ENCODE data around the gene MAEA.
A peak's percentile ranks its signal among the peaks of the same experiment; 100 is the strongest.

MAEA gene

DNA sequence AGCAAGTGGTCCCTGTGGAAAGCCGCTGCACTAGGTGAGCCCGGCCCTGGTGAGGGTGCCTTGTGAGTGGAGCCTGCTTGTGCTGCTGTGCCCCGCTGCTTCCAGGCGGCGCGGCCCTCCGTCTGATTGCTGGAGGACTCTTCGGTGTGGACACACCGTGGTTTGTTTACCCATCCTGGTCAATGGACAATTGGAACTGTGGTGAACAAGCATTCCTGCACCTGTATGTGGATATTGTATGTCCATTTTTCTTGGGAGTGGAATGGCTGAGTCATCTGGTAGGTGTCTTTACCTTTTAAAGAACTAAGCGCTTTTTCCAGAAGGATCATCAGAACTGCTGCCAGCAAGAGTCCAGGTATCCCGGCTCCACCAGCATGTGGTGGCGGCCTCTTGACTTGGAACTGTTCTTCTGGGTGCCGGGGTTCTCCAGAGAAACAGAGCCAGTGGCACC, 15.6 kb downstream of the MAEA start:
- peaks cover 24% of the 10 kb centered on the region for H3K4me1 ChIP-seq (ENCODE audit: control insufficient read depth, insufficient read depth, low read length)

GRCh38 chr4:1305781-1306455, 16.2 kb downstream of the MAEA start:
- Histone ChIP-seq H3K27ac (ENCODE audit: low read length) (no peak overlapping the region), H3K9ac (ENCODE audit: low read length in 2 of 2) (no peak overlapping the region)

More for the DNA sequence above, 15.6 kb downstream of the MAEA start:
- Histone ChIP-seq H3K27ac (ENCODE audit: low read length) (no peak overlapping the region), H3K27me3 (ENCODE audit: control insufficient read depth in 1 of 2, insufficient read depth in 2 of 2, low read length in 2 of 2) (no peaks in the 10 kb centered on the region), H3K4me3 (ENCODE audit: low read length in 2 of 2) (no peak overlapping the region), H3K9ac (ENCODE audit: low read length in 2 of 2) (no peak overlapping the region), H3K36me3 (ENCODE audit: control insufficient read depth in 2 of 2, insufficient read depth in 2 of 2, low read length in 2 of 2) (peaks cover 0 to 9% of the 10 kb centered on the region in 2 donors), H3K9me3 (ENCODE audit: control insufficient read depth in 2 of 2, low read length in 2 of 2) (no peaks in the 10 kb centered on the region)

GRCh38 chr4:1307951-1308735, 18.5 kb downstream of the MAEA start:
- H3K9ac ChIP-seq (ENCODE audit: low read length in 2 of 2), result no peak overlapping the region
- H3K4me1 ChIP-seq (ENCODE audit: control insufficient read depth, insufficient read depth, low read length), result peaks cover 37% of the 10 kb centered on the region
- H3K27ac ChIP-seq (ENCODE audit: low read length), result no peak overlapping the region
- H3K9me3 ChIP-seq (ENCODE audit: control insufficient read depth in 2 of 2, low read length in 2 of 2), result no peaks in the 10 kb centered on the region
- H3K4me3 ChIP-seq (ENCODE audit: low read length in 2 of 2), result no peak overlapping the region
- H3K36me3 ChIP-seq (ENCODE audit: control insufficient read depth in 2 of 2, insufficient read depth in 2 of 2, low read length in 2 of 2), result peaks cover 4 to 9% of the 10 kb centered on the region in 2 donors
- H3K27me3 ChIP-seq (ENCODE audit: control insufficient read depth in 1 of 2, insufficient read depth in 2 of 2, low read length in 2 of 2), result no peaks in the 10 kb centered on the region

More at GRCh38 chr4:1305781-1306455, 16.2 kb downstream of the MAEA start:
- Histone ChIP-seq H3K9me3 (ENCODE audit: control insufficient read depth in 2 of 2, low read length in 2 of 2) (no peaks in the 10 kb centered on the region), H3K36me3 (ENCODE audit: control insufficient read depth in 2 of 2, insufficient read depth in 2 of 2, low read length in 2 of 2) (peaks cover 0 to 8% of the 10 kb centered on the region in 2 donors), H3K4me3 (ENCODE audit: low read length in 2 of 2) (no peak overlapping the region), H3K4me1 (ENCODE audit: control insufficient read depth, insufficient read depth, low read length) (peaks cover 29% of the 10 kb centered on the region), H3K27me3 (ENCODE audit: control insufficient read depth in 1 of 2, insufficient read depth in 2 of 2, low read length in 2 of 2) (no peaks in the 10 kb centered on the region)

GRCh38 chr4:1309261-1310010, 19.7 kb downstream of the MAEA start:
- H3K27ac ChIP-seq (ENCODE audit: low read length), result peak overlapping the region; percentile 76
- H3K9ac ChIP-seq (ENCODE audit: low read length in 2 of 2), result peak overlapping the region; percentile 62 to 71
- H3K4me3 ChIP-seq (ENCODE audit: low read length in 2 of 2), result peak overlapping the region; percentile 31 to 77
- H3K4me1 ChIP-seq (ENCODE audit: control insufficient read depth, insufficient read depth, low read length), result peaks cover 37% of the 10 kb centered on the region
- H3K36me3 ChIP-seq (ENCODE audit: control insufficient read depth in 2 of 2, insufficient read depth in 2 of 2, low read length in 2 of 2), result peaks cover 15% of the 10 kb centered on the region in 2 donors
- H3K27me3 ChIP-seq (ENCODE audit: control insufficient read depth in 1 of 2, insufficient read depth in 2 of 2, low read length in 2 of 2), result no peaks in the 10 kb centered on the region
- H3K9me3 ChIP-seq (ENCODE audit: control insufficient read depth in 2 of 2, low read length in 2 of 2), result no peaks in the 10 kb centered on the region

DNA sequence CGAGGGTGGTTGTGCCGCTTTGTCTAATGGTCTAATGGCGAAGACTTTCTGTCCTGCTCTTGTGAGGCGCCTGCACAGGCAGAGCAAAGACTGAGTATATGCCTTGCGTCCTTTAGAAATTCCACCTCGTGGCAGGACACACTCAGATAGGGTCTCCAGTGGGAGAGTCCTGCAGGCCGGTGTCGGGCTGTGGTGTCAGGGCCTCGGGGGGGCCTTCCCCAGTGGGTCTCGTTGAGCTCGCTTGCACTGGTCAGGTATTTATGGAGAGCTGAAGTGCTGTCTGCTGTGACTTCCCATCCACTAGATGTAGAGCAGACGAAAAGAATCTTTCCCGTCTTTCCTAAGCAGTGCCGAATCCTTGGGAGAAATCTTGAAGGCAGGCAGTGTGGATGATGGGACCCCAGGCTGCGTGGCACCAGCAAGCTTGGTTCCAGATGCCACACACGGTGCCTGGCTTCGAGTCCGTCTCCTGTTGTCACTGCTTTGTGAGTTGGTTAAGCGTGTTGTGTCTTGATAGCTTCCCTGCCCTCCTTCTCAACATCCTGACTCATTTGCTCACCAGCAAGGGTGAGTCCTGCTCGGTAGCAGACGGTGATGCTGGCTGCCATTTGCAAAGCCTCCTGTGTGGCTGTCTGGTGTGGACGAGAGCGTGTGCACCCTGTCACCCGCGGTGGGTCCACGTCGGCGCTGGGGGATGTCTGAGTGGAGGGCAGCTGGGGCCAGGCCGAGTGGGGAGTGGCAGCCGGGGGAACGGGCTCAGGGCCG, 20.5 kb downstream of the MAEA start:
- Histone ChIP-seq H3K4me3 (ENCODE audit: low read length in 2 of 2) (peak overlapping the region; percentile 31 to 77), H3K9ac (ENCODE audit: low read length in 2 of 2) (peak overlapping the region; percentile 62 to 71), H3K27me3 (ENCODE audit: control insufficient read depth in 1 of 2, insufficient read depth in 2 of 2, low read length in 2 of 2) (no peaks in the 10 kb centered on the region), H3K4me1 (ENCODE audit: control insufficient read depth, insufficient read depth, low read length) (peaks cover 37% of the 10 kb centered on the region), H3K27ac (ENCODE audit: low read length) (peak overlapping the region; percentile 76), H3K36me3 (ENCODE audit: control insufficient read depth in 2 of 2, insufficient read depth in 2 of 2, low read length in 2 of 2) (peaks cover 22 to 23% of the 10 kb centered on the region in 2 donors), H3K9me3 (ENCODE audit: control insufficient read depth in 2 of 2, low read length in 2 of 2) (no peaks in the 10 kb centered on the region)

GRCh38 chr4:1310796-1311631, 21.3 kb downstream of the MAEA start:
- Histone ChIP-seq H3K9me3 (ENCODE audit: control insufficient read depth in 2 of 2, low read length in 2 of 2) (no peaks in the 10 kb centered on the region), H3K4me1 (ENCODE audit: control insufficient read depth, insufficient read depth, low read length) (peaks cover 37% of the 10 kb centered on the region), H3K9ac (ENCODE audit: low read length in 2 of 2) (peak overlapping the region in 1 of 2 donors; percentile 29), H3K4me3 (ENCODE audit: low read length in 2 of 2) (no peak overlapping the region), H3K27me3 (ENCODE audit: control insufficient read depth in 1 of 2, insufficient read depth in 2 of 2, low read length in 2 of 2) (no peaks in the 10 kb centered on the region), H3K27ac (ENCODE audit: low read length) (peak overlapping the region; percentile 76), H3K36me3 (ENCODE audit: control insufficient read depth in 2 of 2, insufficient read depth in 2 of 2, low read length in 2 of 2) (peaks cover 24 to 28% of the 10 kb centered on the region in 2 donors)

DNA sequence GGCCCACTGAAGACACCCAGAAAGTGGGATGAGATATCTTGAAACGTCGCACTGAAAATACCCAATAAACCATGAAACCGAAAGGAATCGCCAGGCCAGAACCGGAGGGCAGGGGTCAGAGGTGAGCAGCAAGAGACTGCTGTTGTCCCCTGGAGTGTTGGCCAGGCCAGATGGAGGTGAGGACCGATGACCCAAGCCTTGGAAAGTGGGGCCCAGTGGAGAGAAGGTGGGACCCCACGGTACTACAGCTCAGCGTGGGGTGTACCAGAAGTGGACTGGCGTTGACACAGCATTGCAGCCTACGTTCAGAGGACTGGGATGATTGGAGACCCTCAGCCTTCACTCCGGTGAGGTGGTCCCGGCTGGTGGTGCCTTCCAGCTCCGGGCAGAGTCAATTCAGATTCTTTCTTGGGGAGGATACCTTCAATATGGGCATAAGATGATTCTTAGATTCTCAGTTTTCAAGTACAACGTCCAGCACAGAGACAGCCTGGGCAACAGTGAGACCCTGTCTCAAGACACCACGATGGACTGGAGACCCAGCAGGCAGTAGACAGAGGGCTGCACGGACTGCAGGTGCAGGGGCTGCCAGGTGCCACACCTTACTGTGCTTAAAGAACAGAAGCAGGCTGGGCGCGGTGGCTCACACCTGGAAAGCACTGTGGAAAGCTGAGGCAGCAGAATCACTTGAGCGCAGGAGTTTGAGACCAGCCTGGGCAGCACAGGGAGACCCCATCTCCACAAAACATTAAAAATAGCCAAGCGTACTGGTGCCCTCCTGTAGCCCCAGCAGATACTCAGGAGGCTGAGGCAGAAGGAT, 23.3 kb downstream of the MAEA start:
- H3K27me3 ChIP-seq (ENCODE audit: control insufficient read depth in 1 of 2, insufficient read depth in 2 of 2, low read length in 2 of 2), result no peaks in the 10 kb centered on the region
- no peak overlapping the region for H3K27ac ChIP-seq (ENCODE audit: low read length)
- no peak overlapping the region for H3K4me3 ChIP-seq (ENCODE audit: low read length in 2 of 2)
- no peaks in the 10 kb centered on the region for H3K9me3 ChIP-seq (ENCODE audit: control insufficient read depth in 2 of 2, low read length in 2 of 2)
- H3K4me1 ChIP-seq (ENCODE audit: control insufficient read depth, insufficient read depth, low read length), result peaks cover 37% of the 10 kb centered on the region
- peaks cover 37 to 42% of the 10 kb centered on the region in 2 donors for H3K36me3 ChIP-seq (ENCODE audit: control insufficient read depth in 2 of 2, insufficient read depth in 2 of 2, low read length in 2 of 2)
- H3K9ac ChIP-seq (ENCODE audit: low read length in 2 of 2), result no peak overlapping the region

DNA sequence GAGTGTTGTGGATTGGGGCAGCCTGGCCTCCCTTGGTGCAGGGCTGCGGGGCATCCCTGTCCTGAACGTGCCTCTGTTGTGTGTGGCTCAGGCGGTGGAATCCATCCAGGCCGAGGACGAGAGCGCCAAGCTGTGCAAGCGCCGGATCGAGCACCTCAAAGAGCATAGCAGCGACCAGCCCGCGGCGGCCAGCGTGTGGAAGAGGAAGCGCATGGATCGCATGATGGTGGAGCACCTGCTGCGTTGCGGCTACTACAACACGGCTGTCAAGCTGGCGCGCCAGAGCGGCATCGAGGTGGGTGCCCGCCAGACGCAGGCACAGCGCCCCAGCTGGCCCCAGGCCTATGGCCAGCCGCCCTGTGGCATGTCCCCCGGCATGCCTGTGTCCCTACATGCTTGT, 25.6 kb downstream of the MAEA start:
- H3K9ac ChIP-seq (ENCODE audit: low read length in 2 of 2), result no peak overlapping the region
- H3K36me3 ChIP-seq (ENCODE audit: control insufficient read depth in 2 of 2, insufficient read depth in 2 of 2, low read length in 2 of 2), result peaks cover 42 to 46% of the 10 kb centered on the region in 2 donors
- H3K27ac ChIP-seq (ENCODE audit: low read length), result no peak overlapping the region
- no peaks in the 10 kb centered on the region for H3K27me3 ChIP-seq (ENCODE audit: control insufficient read depth in 1 of 2, insufficient read depth in 2 of 2, low read length in 2 of 2)
- no peak overlapping the region for H3K4me3 ChIP-seq (ENCODE audit: low read length in 2 of 2)
- H3K4me1 ChIP-seq (ENCODE audit: control insufficient read depth, insufficient read depth, low read length), result peaks cover 14% of the 10 kb centered on the region
- no peaks in the 10 kb centered on the region for H3K9me3 ChIP-seq (ENCODE audit: control insufficient read depth in 2 of 2, low read length in 2 of 2)

Data from stomach smooth muscle (tissue), 2 donors.